Mesothelial cell of epicardium (in vitro differentiated cells): ENCODE results near the gene NME5. TPM values are rescaled to one million over a fixed set of nuclear protein-coding genes. Genes with fewer than 3 reads are reported as not detected.
"Not testable (repeated sequence)": the region's sequence is repeated elsewhere in the genome, so short reads cannot be mapped to it uniquely, and the experiment has no call there.

Experiments
- DNase-seq, 2 experiments: peaks; one replicate each; pipeline ENCODE4 v3.0.0; 2021; ENCODE audit warnings: low spot score in 2 of 2; ENCODE audit not compliant: unreplicated experiment in 2 of 2
- H3K27ac Mint-ChIP-seq: 2 replicates; pipeline ENCODE4 v1.8.0; 2021; ENCODE audit warnings: mixed read lengths
- H3K27me3 Mint-ChIP-seq: 2 replicates; pipeline ENCODE4 v1.8.0; 2021; ENCODE audit warnings: low read depth, mixed read lengths
- H3K36me3 Mint-ChIP-seq: 2 replicates; pipeline ENCODE4 v1.8.0; 2021; ENCODE audit warnings: mixed read lengths
- H3K4me1 Mint-ChIP-seq: 2 replicates; pipeline ENCODE4 v1.8.0; 2021; ENCODE audit warnings: mixed read lengths
- H3K4me3 Mint-ChIP-seq: 2 replicates; pipeline ENCODE4 v1.8.0; 2021; ENCODE audit warnings: mild to moderate bottlenecking, moderate library complexity, mixed read lengths
- H3K9me3 Mint-ChIP-seq: 2 replicates; pipeline ENCODE4 v1.8.0; 2021; ENCODE audit warnings: mixed read lengths
- CTCF ChIP-seq: fragments of 200-600 bp; sonication (generic); IDR thresholded peaks from one replicate; pipeline ENCODE4 v1.5.0; 2021; ENCODE audit warnings: antibody characterized with exemption; ENCODE audit not compliant: unreplicated experiment
- total RNA-seq: library from RNA; stranded (reverse); gene quantifications from 3 replicates; pipeline ENCODE4 v1.2.1, GENCODE V29; 2021

Gene NME5
- total RNA-seq, 1 donor from 2014 or later: 3.4 TPM

DNA sequence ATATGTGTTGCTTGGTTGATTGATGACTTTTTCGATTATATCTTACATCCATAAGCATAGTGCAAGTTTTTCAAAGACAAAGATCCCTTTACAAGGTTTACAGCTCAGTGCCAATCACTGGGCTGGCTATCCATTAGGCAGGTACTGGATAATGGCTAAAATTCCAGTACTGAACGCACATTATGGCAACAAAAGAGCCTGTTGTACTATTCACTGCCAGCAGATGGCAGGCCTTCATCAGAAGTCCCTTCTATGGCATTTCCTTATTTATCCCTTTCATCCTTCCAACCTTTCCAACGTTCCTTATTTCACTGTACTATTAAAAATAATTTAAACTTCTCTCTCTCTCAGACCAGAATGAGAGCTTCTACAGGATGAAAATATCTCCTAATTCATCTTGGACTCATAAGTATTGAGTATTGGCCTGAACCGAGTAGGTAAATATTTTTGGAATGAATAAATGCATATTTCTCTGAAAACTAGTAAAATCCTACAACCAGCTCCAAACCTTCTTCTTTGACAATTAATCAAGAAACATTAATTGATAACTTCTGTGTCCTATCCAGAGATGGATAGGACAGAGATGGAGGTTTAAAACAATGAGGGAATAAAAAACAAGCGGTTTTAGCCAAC, 62.0 kb downstream of the NME5 start:
- Mint-ChIP-seq H3K9me3 (no peaks in the 10 kb centered on the region), H3K27ac (no peak overlapping the region), H3K36me3 (no peaks in the 10 kb centered on the region), H3K4me1 (no peaks in the 10 kb centered on the region), H3K27me3 (peaks cover 1% of the 10 kb centered on the region), H3K4me3 (no peak overlapping the region)
- peak; percentile 35 to 73 for DNase-seq
- peak; percentile 79 for TF ChIP-seq CTCF

- H3K27ac Mint-ChIP-seq, H3K36me3 Mint-ChIP-seq, H3K9me3 Mint-ChIP-seq, H3K4me3 Mint-ChIP-seq, H3K27me3 Mint-ChIP-seq, H3K4me1 Mint-ChIP-seq, DNase-seq: not testable (repeated sequence)
Observed at GRCh38 chr5:138070026-138070425, 69.2 kb downstream of the NME5 start.

GRCh38 chr5:138068742-138069600, 70.3 kb downstream of the NME5 start:
- Mint-ChIP-seq H3K27me3 (no peaks in the 10 kb centered on the region), H3K27ac (no peak overlapping the region), H3K4me1 (no peaks in the 10 kb centered on the region), H3K9me3 (no peaks in the 10 kb centered on the region), H3K36me3 (no peaks in the 10 kb centered on the region), H3K4me3 (no peak overlapping the region)
- peak; percentile 36 to 72 for DNase-seq
- TF ChIP-seq CTCF: no peak

DNA sequence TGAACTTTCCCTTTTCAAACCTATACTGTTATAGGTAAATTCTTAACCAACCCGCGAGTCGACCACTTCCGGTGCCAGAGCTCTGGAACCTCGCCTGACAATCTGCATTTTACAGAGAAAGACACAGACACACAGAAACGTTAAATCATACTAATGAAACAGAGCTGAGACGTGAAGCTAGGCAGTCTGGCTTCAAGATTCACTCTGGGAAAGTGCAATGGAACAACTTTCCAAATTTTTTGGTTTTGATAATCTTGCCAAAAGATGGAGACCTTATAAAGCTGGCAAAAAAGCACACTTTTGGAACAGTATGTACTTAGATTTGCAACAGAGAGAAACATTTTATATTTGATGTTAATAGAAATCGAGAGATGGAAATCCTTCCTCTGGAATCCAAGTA, 71.3 kb downstream of the NME5 start:
- no peak for TF ChIP-seq CTCF
- Mint-ChIP-seq H3K27me3 (no peaks in the 10 kb centered on the region), H3K36me3 (no peaks in the 10 kb centered on the region), H3K4me3 (no peak overlapping the region), H3K9me3 (no peaks in the 10 kb centered on the region), H3K27ac (no peak overlapping the region), H3K4me1 (no peaks in the 10 kb centered on the region)
- DNase-seq: no peak

Other genes starting within 250 kb of the NME5 start
- gene PKD2L2, start 250.0 kb downstream of the NME5 start, total RNA-seq: not detected in 3 replicates
- gene FAM13B, start 106.3 kb downstream of the NME5 start, total RNA-seq: 52.5 to 57.9 TPM (median 56.4 TPM) in 3 replicates
- gene WNT8A, start 55.4 kb downstream of the NME5 start, total RNA-seq: not detected in 3 replicates
- gene BRD8, start 39.2 kb upstream of the NME5 start, total RNA-seq: 88.7 to 89.3 TPM (median 89.0 TPM) in 3 replicates
- 24.4 to 27.0 TPM (median 26.8 TPM) in 3 replicates for gene KIF20A, start 39.7 kb upstream of the NME5 start, total RNA-seq
- gene CDC23, start 73.9 kb upstream of the NME5 start, total RNA-seq: 37.6 to 44.1 TPM (median 39.0 TPM) in 3 replicates
- gene GFRA3, start 135.2 kb upstream of the NME5 start, total RNA-seq: 0.27 to 0.73 TPM (median 0.43 TPM) in 3 replicates
- 6.7 to 6.8 TPM (median 6.7 TPM) in 3 replicates for gene CDC25C, start 192.4 kb upstream of the NME5 start, total RNA-seq
- 52.1 to 53.6 TPM (median 52.9 TPM) in 3 replicates for gene FAM53C, start 198.8 kb upstream of the NME5 start, total RNA-seq
- gene KDM3B, start 213.3 kb upstream of the NME5 start, total RNA-seq: 94.0 to 96.6 TPM (median 96.1 TPM) in 3 replicates